Right cardiac atrium (tissue), 5 donors: ENCODE results near the gene ZNF121. TPM values are rescaled to one million over a fixed set of nuclear protein-coding genes. Genes with fewer than 3 reads are reported as not detected.

ENCODE experiments used
- ATAC-seq, 2 donors: fragments of 200-7000 bp; cut with Tn5 transposase; one replicate each; pipeline versions ENCODE4 v1.8.0 to v1.9.1; 2020; ENCODE audit warnings: moderate library complexity in 2 of 2, mild to moderate bottlenecking in 1 of 2
- DNase-seq, 3 donors: peaks; one replicate each; pipeline ENCODE4 v3.0.0-alpha.2; 2020
- H3K27ac ChIP-seq: one replicate; pipeline ENCODE4 v1.5.1; 2013; ENCODE audit warnings: mild to moderate bottlenecking, low read length, control low read depth, moderate library complexity
- H3K27me3 ChIP-seq: one replicate; pipeline ENCODE4 v1.6.1; 2013; ENCODE audit not compliant: control insufficient read depth, insufficient read depth
- H3K4me1 ChIP-seq: one replicate; pipeline ENCODE4 v1.6.1; 2013; ENCODE audit warnings: low read length; ENCODE audit not compliant: control insufficient read depth, insufficient read depth
- H3K4me3 ChIP-seq: one replicate; pipeline ENCODE4 v1.5.1; 2013; ENCODE audit warnings: low read length, control low read depth
- H3K9me3 ChIP-seq: one replicate; pipeline ENCODE4 v1.6.1; 2013; ENCODE audit warnings: low read length; ENCODE audit not compliant: control insufficient read depth
- WGBS: extraction: QIAGEN DNeasy Blood & Tissue Kit; methylation state at CpG from one replicate; pipeline ENCODE4 v1.1.7; 2013; 5-methylcytosine and 5-hydroxymethylcytosine counted together
- intact Hi-C, 4 donors: fragments of 100-400 bp; cut with DNase I; formaldehyde crosslinking; loops; one replicate each; pipeline versions ENCODE4 v1.11.0 to v1.14.0; 2022 to 2023
- polyA plus RNA-seq: library from polyadenylated mRNA; stranded (reverse); fragments of 200-250 nt; gene quantifications from one replicate; pipeline ENCODE4 v1.2.3, GENCODE V29; 2013
- total RNA-seq, 4 donors: library from RNA; stranded (reverse); fragmentation: NEBNext Ultra II Directional; extraction: Animal tissue kit (Norgen Biotek cat#: 25700); gene quantifications; one replicate each; pipeline ENCODE4 v1.2.1, GENCODE V29; 2021
- donor health status: healthy with polysubstance abuse.
- donor health status: DM: no; HTN: yes; CAD: no.
- donor health status: DM: no; HTN: no; CAD: no.
- donor health status: DM: no; HTN: yes; CAD: no; lungs with severe emphysema.
- donor health status: DM: yes; HTN: yes; CAD: no.

ZNF121 gene
- total and polyA plus RNA-seq, 5 donors, result 5.7 to 26.1 (median 15.6) TPM

GRCh38 chr19:9538183-9539058, 45.9 kb downstream of the ZNF121 start, which contains the start of gene ZNF426:
TSS of gene ZNF426 (minus strand) at chr19:9538645. CDS start at chr19:9536232, 2,413 bp downstream.
- WGBS, result under 1% methylated on average over 49 of the region's 49 CpGs
- H3K9me3 ChIP-seq, result peaks cover 5% of the 10 kb centered on the region
- intact Hi-C loops, result no loop called here
- no peaks in the 10 kb centered on the region for H3K4me1 ChIP-seq
- H3K4me3 ChIP-seq, result peak within 1 kb of the TSS; percentile 68
- peak within 1 kb of the TSS; percentile 99 for H3K27ac ChIP-seq
- no peaks in the 10 kb centered on the region for H3K27me3 ChIP-seq
- peak; percentile 89 to 96 (median 95) for DNase-seq
- peak; percentile 98 to 99 for ATAC-seq

GRCh38 chr19:9535934-9536333, 48.4 kb downstream of the ZNF121 start:
- H3K4me3 ChIP-seq, result no peak overlapping the region
- intact Hi-C loops, result no loop called here
- H3K27me3 ChIP-seq, result no peaks in the 10 kb centered on the region
- peaks cover 16% of the 10 kb centered on the region for H3K9me3 ChIP-seq
- H3K27ac ChIP-seq, result no peak overlapping the region
- no peaks in the 10 kb centered on the region for H3K4me1 ChIP-seq
- 96% methylated on average over 4 of the region's 4 CpGs for WGBS
- ATAC-seq (no peak), DNase-seq (no peak)

- DNase-seq (no peak), ATAC-seq (no peak)
- 98% methylated on average over 4 of the region's 4 CpGs for WGBS
- no peak overlapping the region for H3K27ac ChIP-seq
- intact Hi-C loops, result no loop called here
- no peak overlapping the region for H3K4me3 ChIP-seq
- H3K4me1 ChIP-seq, result no peaks in the 10 kb centered on the region
- no peaks in the 10 kb centered on the region for H3K27me3 ChIP-seq
- H3K9me3 ChIP-seq, result peaks cover 43% of the 10 kb centered on the region
Observed at GRCh38 chr19:9531933-9532332, 52.4 kb downstream of the ZNF121 start.

- ATAC-seq (no peak), DNase-seq (no peak)
- intact Hi-C loops, result loop anchor here in 1 of 4 donors (10.0 kb wide), 1 partner anchor 194 kb away; no protein-coding TSS in a partner anchor
- WGBS, result 98% methylated on average over 5 of the region's 5 CpGs
- Histone ChIP-seq H3K27me3 (no peaks in the 10 kb centered on the region), H3K9me3 (peaks cover 44% of the 10 kb centered on the region), H3K4me1 (no peaks in the 10 kb centered on the region), H3K4me3 (peak overlapping the region; percentile 25), H3K27ac (no peak overlapping the region)
Observed at GRCh38 chr19:9528757-9529336, 55.5 kb downstream of the ZNF121 start.

- no peak overlapping the region for H3K4me3 ChIP-seq
- no peak for ATAC-seq
- H3K4me1 ChIP-seq, result no peaks in the 10 kb centered on the region
- intact Hi-C loops, result loop anchor here in 1 of 4 donors (10.0 kb wide), 1 partner anchor 189 kb away; no protein-coding TSS in a partner anchor
- peaks cover 30% of the 10 kb centered on the region for H3K9me3 ChIP-seq
- 96% methylated on average over 1 of the region's 1 CpG for WGBS
- H3K27ac ChIP-seq, result no peak overlapping the region
- no peaks in the 10 kb centered on the region for H3K27me3 ChIP-seq
- no peak for DNase-seq
Observed at GRCh38 chr19:9523885-9524474, 60.3 kb downstream of the ZNF121 start.

Other genes with a start within 250 kb of the ZNF121 start
- 1 to 10 TPM; 2.3 to 4.0 (median 3.4) TPM for gene ZNF177, start 221.5 kb downstream of the ZNF121 start, total RNA-seq
- gene ZNF177, start 221.5 kb downstream of the ZNF121 start, polyA plus RNA-seq, result 2.2 TPM
- 10 to 100 TPM in 3 of 4 donors, 1 to 10 TPM in 1; 9.4 to 12.9 (median 11.5) TPM for gene ZNF266, start 148.9 kb downstream of the ZNF121 start, total RNA-seq
- 10.5 TPM for gene ZNF266, start 148.9 kb downstream of the ZNF121 start, polyA plus RNA-seq
- not detected for gene ZNF560, start 85.9 kb downstream of the ZNF121 start, total RNA-seq
- gene ZNF560, start 85.9 kb downstream of the ZNF121 start, polyA plus RNA-seq, result not detected
- gene ZNF426, start 45.9 kb downstream of the ZNF121 start, total RNA-seq, result 10 to 100 TPM; 15.8 to 19.6 (median 16.8) TPM
- gene ZNF426, start 45.9 kb downstream of the ZNF121 start, polyA plus RNA-seq, result 4.2 TPM
- gene ZNF561, start 36.7 kb upstream of the ZNF121 start, total RNA-seq, result 10 to 100 TPM; 20.3 to 24.5 (median 22.7) TPM
- 10.1 TPM for gene ZNF561, start 36.7 kb upstream of the ZNF121 start, polyA plus RNA-seq
- gene ZNF562, start 90.6 kb upstream of the ZNF121 start, total RNA-seq, result 10 to 100 TPM; 23.9 to 29.5 (median 25.9) TPM
- 7.5 TPM for gene ZNF562, start 90.6 kb upstream of the ZNF121 start, polyA plus RNA-seq
- gene ZNF846, start 184.2 kb upstream of the ZNF121 start, total RNA-seq, result 10 to 100 TPM in 3 of 4 donors, 1 to 10 TPM in 1; 8.4 to 14.6 (median 14.4) TPM
- gene ZNF846, start 184.2 kb upstream of the ZNF121 start, polyA plus RNA-seq, result 10.9 TPM
- 10 to 100 TPM; 12.2 to 14.5 (median 13.8) TPM for gene FBXL12, start 234.6 kb upstream of the ZNF121 start, total RNA-seq
- gene FBXL12, start 234.6 kb upstream of the ZNF121 start, polyA plus RNA-seq, result 13.9 TPM
- gene UBL5, start 243.4 kb upstream of the ZNF121 start, total RNA-seq, result 100 to 1,000 TPM; 439 to 544 (median 471) TPM
- gene UBL5, start 243.4 kb upstream of the ZNF121 start, polyA plus RNA-seq, result 1,516 TPM